GM21717 (cell line): ENCODE results near the gene POT1.
"Not testable (repeated sequence)": the region's sequence is repeated elsewhere in the genome, so short reads cannot be mapped to it uniquely, and the experiment has no call there.

ENCODE experiments used
- ATAC-seq: cut with Tn5 transposase; IDR thresholded peaks from one replicate; pipeline ENCODE4 v1.9.1; 2021; ENCODE audit warnings: mild to moderate bottlenecking, moderate library complexity; ENCODE audit not compliant: unreplicated experiment

The POT1 gene

GRCh38 chr7:124929467-124930172, at the start of gene POT1:
Gene POT1 (minus strand): TSS chr7:124929825. CDS start chr7:124897173, 32,652 bp downstream.
- peak; percentile 100 for ATAC-seq

- ATAC-seq = not testable (repeated sequence)
Measured at GRCh38 chr7:124975131-124975530, 45.5 kb upstream of the POT1 start.

GRCh38 chr7:124965553-124965952, 35.9 kb upstream of the POT1 start:
- ATAC-seq = no peak

GRCh38 chr7:124959676-124960075, 30.1 kb upstream of the POT1 start:
- ATAC-seq = no peak

- ATAC-seq = not testable (repeated sequence)
Measured at GRCh38 chr7:124957952-124958351, 28.3 kb upstream of the POT1 start.

GRCh38 chr7:124956160-124956559, 26.5 kb upstream of the POT1 start:
- ATAC-seq = no peak

- no peak for ATAC-seq
Measured at GRCh38 chr7:124954790-124955189, 25.2 kb upstream of the POT1 start.

- ATAC-seq = no peak
Measured at GRCh38 chr7:124945680-124946079, 16.1 kb upstream of the POT1 start.

GRCh38 chr7:124943472-124943871, 13.8 kb upstream of the POT1 start:
- no peak for ATAC-seq

- ATAC-seq = no peak
Measured at GRCh38 chr7:124942399-124942798, 12.8 kb upstream of the POT1 start.

- ATAC-seq = no peak
Measured at GRCh38 chr7:124940306-124940705, 10.7 kb upstream of the POT1 start.

GRCh38 chr7:124938128-124938527, 8.5 kb upstream of the POT1 start:
- ATAC-seq = no peak

- no peak for ATAC-seq
Measured at GRCh38 chr7:124937076-124937475, 7.5 kb upstream of the POT1 start.

GRCh38 chr7:124934841-124935240, 5.2 kb upstream of the POT1 start:
- no peak for ATAC-seq

GRCh38 chr7:124930655-124931597, 1.3 kb upstream of the POT1 start:
- no peak for ATAC-seq

GRCh38 chr7:124930173-124930623, 573 bp upstream of the POT1 start:
- ATAC-seq = peak; percentile 4

GRCh38 chr7:124924906-124925305, 4.7 kb downstream of the POT1 start:
- no peak for ATAC-seq

GRCh38 chr7:124922200-124922599, 7.4 kb downstream of the POT1 start:
- no peak for ATAC-seq

- ATAC-seq = no peak
Measured at GRCh38 chr7:124919841-124920240, 9.8 kb downstream of the POT1 start.

GRCh38 chr7:124918662-124919061, 11.0 kb downstream of the POT1 start:
- peak; percentile 72 for ATAC-seq

- ATAC-seq = peak; percentile 62
Measured at GRCh38 chr7:124915242-124915641, 14.4 kb downstream of the POT1 start.

GRCh38 chr7:124914298-124914697, 15.3 kb downstream of the POT1 start:
- peak; percentile 61 for ATAC-seq
